H1 (cell line): Measurements from ENCODE around the gene CMTR1. TPM values are rescaled to one million over a fixed set of nuclear protein-coding genes. Genes with fewer than 3 reads are reported as not detected.

Experiments used
- CTCF ChIA-PET: fragments of 300-600 bp; sonication (Branson Sonifier 250); formaldehyde crosslinking; loops from one replicate; lab custom pipeline; 2021; ENCODE audit not compliant: partially characterized antibody; lab: Charles Lee
- POLR2A ChIA-PET: fragments of 300-600 bp; sonication (Branson Sonifier 250); formaldehyde crosslinking; loops from one replicate; lab custom pipeline; 2021; ENCODE audit warnings: inconsistent platforms; ENCODE audit not compliant: partially characterized antibody; lab: Charles Lee
- DNase-seq, 2 experiments: peaks; one replicate each; pipeline versions ENCODE4 v3.0.0 to v3.0.0-alpha.2; 2010 to 2022; ENCODE audit warnings: low spot score in 2 of 2, low read depth in 1 of 2, mixed read lengths in 1 of 2
- FAIRE-seq: peaks from 2 replicates; lab custom pipeline; 2011; peaks lifted over from hg19 to GRCh38; lab: Jason Lieb, UNC
- H2AFZ ChIP-seq: 2 replicates; pipeline ENCODE4 v1.8.1; 2012; ENCODE audit warnings: low read length, inconsistent platforms
- H2AK5ac ChIP-seq: 2 replicates; pipeline ENCODE4 v1.6.1; 2013; ENCODE audit warnings: low read depth, low read length
- H2BK120ac ChIP-seq: replicated peaks from 2 replicates; pipeline ENCODE3; 2013; ENCODE audit warnings: low read depth, low read length, inconsistent platforms
- H2BK12ac ChIP-seq: 2 replicates; pipeline ENCODE4 v1.6.1; 2013; ENCODE audit warnings: low read depth, low read length
- H2BK15ac ChIP-seq: 2 replicates; pipeline ENCODE4 v1.6.1; 2013; ENCODE audit warnings: low read length
- H2BK20ac ChIP-seq: 2 replicates; pipeline ENCODE4 v1.6.1; 2013; ENCODE audit warnings: low read length
- H2BK5ac ChIP-seq: 2 replicates; pipeline ENCODE4 v1.6.1; 2013; ENCODE audit warnings: low read depth, low read length
- H3K14ac ChIP-seq: 2 replicates; pipeline ENCODE4 v1.6.1; 2013; ENCODE audit warnings: inconsistent platforms; ENCODE audit not compliant: insufficient read length
- H3K18ac ChIP-seq: 2 replicates; pipeline ENCODE4 v1.6.1; 2013; ENCODE audit warnings: low read length; ENCODE audit errors: extremely low read depth
- H3K23ac ChIP-seq: 2 replicates; pipeline ENCODE4 v1.6.1; 2013; ENCODE audit warnings: inconsistent platforms; ENCODE audit not compliant: insufficient read length
- H3K23me2 ChIP-seq: 2 replicates; pipeline ENCODE4 v1.6.1; 2013; ENCODE audit warnings: low read depth, low read length
- H3K27ac ChIP-seq: 2 replicates; pipeline ENCODE4 v1.6.1; 2011; ENCODE audit warnings: low read depth, low read length, inconsistent platforms
- H3K27me3 ChIP-seq, 4 experiments: replicated peaks in 1 of 4; 1 replicate in 1 of 4; 2 replicates in 3 of 4; pipeline versions ENCODE4 v1.6.1 to v1.8.1; 2011 to 2013; ENCODE audit warnings: low read length in 3 of 4, mild to moderate bottlenecking in 3 of 4, inconsistent platforms in 2 of 4, mixed read lengths in 2 of 4, moderate library complexity in 1 of 4; ENCODE audit not compliant: control insufficient read depth in 3 of 4, insufficient read depth in 3 of 4; ENCODE audit errors: extremely low read depth in 1 of 4
- H3K36me3 ChIP-seq, 4 experiments: 2 replicates each; pipeline versions ENCODE4 v1.6.1 to v1.8.1; 2011 to 2013; ENCODE audit warnings: mild to moderate bottlenecking in 4 of 4, low read length in 3 of 4, moderate library complexity in 2 of 4, control low read depth in 1 of 4, inconsistent platforms in 1 of 4; ENCODE audit not compliant: insufficient read depth in 4 of 4, control insufficient read depth in 2 of 4
- H3K4ac ChIP-seq: replicated peaks from 2 replicates; pipeline ENCODE3; 2013; ENCODE audit warnings: low read length, low read depth, mixed read lengths, inconsistent platforms; ENCODE audit not compliant: insufficient read length
- H3K4me1 ChIP-seq, 4 experiments: replicated peaks in 1 of 4; 1 replicate in 1 of 4; 2 replicates in 3 of 4; pipeline versions ENCODE4 v1.6.1 to v1.8.1; 2011 to 2013; ENCODE audit warnings: low read length in 3 of 4, inconsistent platforms in 2 of 4, mixed read lengths in 1 of 4; ENCODE audit not compliant: insufficient read depth in 4 of 4, control insufficient read depth in 3 of 4
- H3K4me2 ChIP-seq, 2 experiments: 2 replicates each; pipeline versions ENCODE4 v1.6.1 to v1.8.1; 2011 to 2013; ENCODE audit warnings: low read depth in 2 of 2, low read length in 2 of 2, control low read depth in 1 of 2, inconsistent platforms in 1 of 2, mild to moderate bottlenecking in 1 of 2; ENCODE audit not compliant: insufficient read depth in 1 of 2
- H3K4me3 ChIP-seq, 4 experiments: fragments of 200-600, 300-600 bp in 1 of 4; sonication (generic), shearing (Covaris generic), sonication (Bioruptor Twin) in 1 of 4; 2 replicates each; pipeline versions ENCODE4 v1.5.1 to v1.8.1; 2011 to 2016; ENCODE audit warnings: low read length in 4 of 4, low read depth in 3 of 4, control low read depth in 2 of 4, inconsistent platforms in 2 of 4, mild to moderate bottlenecking in 2 of 4, mixed read lengths in 1 of 4, moderate library complexity in 1 of 4; ENCODE audit not compliant: insufficient read depth in 2 of 4; ENCODE audit errors: extremely low read depth in 1 of 4
- H3K56ac ChIP-seq: replicated peaks from 2 replicates; pipeline ENCODE3; 2013; ENCODE audit warnings: low read depth, mild to moderate bottlenecking, mixed read lengths, low read length, inconsistent platforms; ENCODE audit not compliant: insufficient read length
- H3K79me1 ChIP-seq: 2 replicates; pipeline ENCODE4 v1.6.1; 2013; ENCODE audit warnings: low read depth, low read length, control low read depth
- H3K79me2 ChIP-seq, 2 experiments: 2 replicates each; pipeline versions ENCODE4 v1.6.1 to v1.8.1; 2012 to 2013; ENCODE audit warnings: low read length in 2 of 2, mild to moderate bottlenecking in 2 of 2, inconsistent platforms in 1 of 2; ENCODE audit not compliant: insufficient read depth in 2 of 2, control insufficient read depth in 1 of 2
- H3K9ac ChIP-seq, 4 experiments: replicated peaks in 1 of 4; 1 replicate in 1 of 4; 2 replicates in 3 of 4; pipeline versions ENCODE4 v1.6.1 to v1.8.1; 2011 to 2013; ENCODE audit warnings: low read depth in 3 of 4, low read length in 3 of 4, control low read depth in 2 of 4, mild to moderate bottlenecking in 2 of 4, moderate library complexity in 2 of 4, inconsistent platforms in 1 of 4; ENCODE audit errors: extremely low read depth in 1 of 4
- H3K9me3 ChIP-seq, 2 experiments: 2 replicates each; pipeline versions ENCODE4 v1.6.1 to v1.8.1; 2012 to 2013; ENCODE audit warnings: mild to moderate bottlenecking in 2 of 2, moderate library complexity in 2 of 2, control low read depth in 1 of 2, inconsistent platforms in 1 of 2, low read depth in 1 of 2, low read length in 1 of 2, mixed read lengths in 1 of 2; ENCODE audit not compliant: insufficient read depth in 2 of 2
- H4K20me1 ChIP-seq, 2 experiments: replicated peaks in 1 of 2; 2 replicates each; pipeline versions ENCODE3 to v1.8.1; 2011 to 2013; ENCODE audit warnings: inconsistent platforms in 2 of 2, low read length in 2 of 2, mild to moderate bottlenecking in 1 of 2; ENCODE audit not compliant: insufficient read depth in 2 of 2, control insufficient read depth in 1 of 2
- H4K5ac ChIP-seq: 2 replicates; pipeline ENCODE4 v1.6.1; 2013; ENCODE audit warnings: low read length, low read depth, mixed read lengths, inconsistent platforms; ENCODE audit not compliant: insufficient read length
- H4K8ac ChIP-seq: 2 replicates; pipeline ENCODE4 v1.8.0; 2013; ENCODE audit warnings: mild to moderate bottlenecking, moderate library complexity, low read length, inconsistent platforms; ENCODE audit not compliant: insufficient read depth; ENCODE audit errors: extremely low read depth
- H4K91ac ChIP-seq: replicated peaks from 2 replicates; pipeline ENCODE3; 2013; ENCODE audit warnings: low read length, mixed read lengths, inconsistent platforms; ENCODE audit not compliant: insufficient read length
- EGR1 ChIP-seq: IDR thresholded peaks from 2 replicates; pipeline ENCODE4 v1.6.1; 2011; ENCODE audit warnings: low read depth, low read length, borderline replicate concordance
- WGBS, 2 experiments: shearing (Covaris generic) in 1 of 2; methylation state at CpG; one replicate each; pipeline versions ENCODE4 v1.1.6 to v1.1.7; 2013 to 2015; ENCODE audit warnings: low lambda C conversion rate in 2 of 2, mixed read lengths in 2 of 2, inconsistent platforms in 1 of 2, low coverage in 1 of 2, missing lambda C conversion rate in 1 of 2; ENCODE audit not compliant: insufficient replicate concordance in 2 of 2, insufficient coverage in 1 of 2, insufficient read length in 1 of 2; ENCODE audit errors: extremely low coverage in 1 of 2, missing lambda C conversion rate in 1 of 2; 5-methylcytosine and 5-hydroxymethylcytosine counted together
- polyA plus RNA-seq, 7 experiments: library from polyadenylated mRNA; depleted of rRNA in 3 of 7; stranded (reverse) in 5 of 7; unstranded in 2 of 7; fragments of >200 nt in 5 of 7; fragments of 200-250 nt in 2 of 7; gene quantifications; 1 replicate in 5 of 7; 2 replicates in 1 of 7; 4 replicates in 1 of 7; pipeline versions ENCODE4 v1.2.1 to v1.2.3, GENCODE V29; 2011 to 2013; ENCODE audit warnings: missing spikeins in 2 of 7, mixed read lengths in 2 of 7
- total RNA-seq: library from RNA; stranded (reverse); fragmentation: NEBNext Ultra II Directional; extraction: Animal tissue kit (Norgen Biotek cat#: 25700); gene quantifications from 2 replicates; pipeline ENCODE4 v1.2.1, GENCODE V29; 2021

The CMTR1 gene
- total and polyA plus RNA-seq, 2 of the 8 experiments (the other 6 are each of a cell fraction or from before 2014, with no cell fraction given), result 15.2 to 33.1 TPM

- H2BK15ac ChIP-seq, result no peak overlapping the region
- no peak overlapping the region for H2BK120ac ChIP-seq
- ChIA-PET POLR2A (no interaction called here), CTCF (no interaction called here)
- no peaks in the 10 kb centered on the region for H3K23me2 ChIP-seq
- H3K27ac ChIP-seq, result no peak overlapping the region
- H3K9ac ChIP-seq, result no peak overlapping the region
- no peak overlapping the region for H4K8ac ChIP-seq
- H3K23ac ChIP-seq, result no peak overlapping the region
- no peak overlapping the region for H4K5ac ChIP-seq
- no peaks in the 10 kb centered on the region for H3K79me2 ChIP-seq
- no peak overlapping the region for H2BK5ac ChIP-seq
- H2BK20ac ChIP-seq, result no peak overlapping the region
- H2AK5ac ChIP-seq, result no peak overlapping the region
- H3K4ac ChIP-seq, result no peak overlapping the region
- DNase-seq (no peak), FAIRE-seq (no peak)
- no peaks in the 10 kb centered on the region for H3K27me3 ChIP-seq
- no peak overlapping the region for H3K4me2 ChIP-seq
- H3K56ac ChIP-seq, result no peak overlapping the region
- H2BK12ac ChIP-seq, result no peak overlapping the region
- H2AFZ ChIP-seq, result no peak overlapping the region
- no peaks in the 10 kb centered on the region for H3K79me1 ChIP-seq
- no peaks in the 10 kb centered on the region for H4K20me1 ChIP-seq
- 94% methylated on average over 3 of the region's 3 CpGs; no CpG with 5 or more reads in 1 of the 2 experiments for WGBS, 2 experiments
- H3K36me3 ChIP-seq, result no peaks in the 10 kb centered on the region
- no peaks in the 10 kb centered on the region for H3K4me1 ChIP-seq
- H3K14ac ChIP-seq, result no peak overlapping the region
- no peaks in the 10 kb centered on the region for H3K9me3 ChIP-seq
- no peak overlapping the region for H3K4me3 ChIP-seq
- no peak overlapping the region for H3K18ac ChIP-seq
- no peak overlapping the region for H4K91ac ChIP-seq
- TF ChIP-seq EGR1, result no peak
Observed at GRCh38 chr6:37406726-37407341, 26.2 kb upstream of the CMTR1 start.
